MCF 10A (cell line): ENCODE data around the gene TPD52L3. TPM values are rescaled to one million over a fixed set of nuclear protein-coding genes. Genes with fewer than 3 reads are reported as not detected.
A peak's percentile ranks its signal among the peaks of the same experiment; 100 is the strongest.

ENCODE experiments used
- BruUV-seq: library from RNA; stranded (reverse); fragments of 400-500 nt; replicated peaks from 2 replicates; lab custom pipeline; 2021; lab: Mats Ljungman, UMichigan
- CTCF ChIA-PET: fragments of 300-600 bp; sonication (Branson Sonifier 250); formaldehyde crosslinking; extraction: SDS; loops from one replicate; lab custom pipeline; 2021; ENCODE audit warnings: antibody characterized with exemption, inconsistent platforms; lab: Yijun Ruan, JAX
- POLR2A ChIA-PET: fragments of 300-600, 350-650 bp; sonication (Branson Sonifier 250); formaldehyde crosslinking; extraction: SDS; loops from one replicate; lab custom pipeline; 2020; ENCODE audit warnings: antibody characterized with exemption, inconsistent platforms; lab: Yijun Ruan, JAX
- DNase-seq: peaks from one replicate; pipeline ENCODE4 v3.0.0-alpha.2; 2018; ENCODE audit not compliant: unreplicated experiment
- H3K27ac Mint-ChIP-seq: one replicate; pipeline ENCODE4 v1.8.0; 2022; ENCODE audit warnings: mild to moderate bottlenecking, low read depth, mixed read lengths; ENCODE audit not compliant: unreplicated experiment
- H3K27me3 Mint-ChIP-seq: one replicate; pipeline ENCODE4 v1.8.0; 2022; ENCODE audit warnings: mixed read lengths; ENCODE audit not compliant: insufficient read depth, unreplicated experiment
- H3K36me3 Mint-ChIP-seq: one replicate; pipeline ENCODE4 v1.8.0; 2022; ENCODE audit warnings: mild to moderate bottlenecking, moderate library complexity, mixed read lengths; ENCODE audit not compliant: insufficient read depth, unreplicated experiment
- H3K4me1 Mint-ChIP-seq: one replicate; pipeline ENCODE4 v1.8.0; 2022; ENCODE audit warnings: mixed read lengths; ENCODE audit not compliant: insufficient read depth, unreplicated experiment
- H3K4me3 Mint-ChIP-seq: one replicate; pipeline ENCODE4 v1.8.0; 2022; ENCODE audit warnings: mild to moderate bottlenecking, moderate library complexity, mixed read lengths; ENCODE audit not compliant: unreplicated experiment
- H3K9me3 Mint-ChIP-seq: one replicate; pipeline ENCODE4 v1.8.0; 2022; ENCODE audit warnings: mixed read lengths; ENCODE audit not compliant: unreplicated experiment
- CTCF ChIP-seq: fragments of 200-600 bp; IDR thresholded peaks from one replicate; pipeline ENCODE4 v1.8.0; 2022; ENCODE audit warnings: antibody characterized with exemption, mild to moderate bottlenecking; ENCODE audit not compliant: unreplicated experiment
- intact Hi-C: fragments of 100-400 bp; cut with micrococcal nuclease; formaldehyde crosslinking; loops from 2 replicates; pipeline ENCODE4 v1.14.1; 2022
- total RNA-seq: library from RNA; stranded (reverse); gene quantifications from 2 replicates; pipeline ENCODE4 v1.2.3, GENCODE V29; 2022

TPD52L3 gene
- total RNA-seq, 1 experiment from 2014 or later: not detected

- Mint-ChIP-seq H3K36me3 (no peaks in the 10 kb centered on the region), H3K4me3 (no peak overlapping the region), H3K27ac (no peak overlapping the region), H3K27me3 (peaks cover 11% of the 10 kb centered on the region), H3K4me1 (no peaks in the 10 kb centered on the region), H3K9me3 (peaks cover 24% of the 10 kb centered on the region)
- DNase-seq: no peak
- CTCF ChIA-PET: interaction anchor here (1.6 kb wide), 1 partner anchor 21 kb away, joined by 3 read pairs; no protein-coding TSS in a partner anchor
- intact Hi-C loops: no loop called here
- POLR2A ChIA-PET: no interaction called here
- no TSS peak for BruUV-seq
- TF ChIP-seq CTCF: no peak
Observed at GRCh38 chr9:6334305-6334704, 6.1 kb downstream of the TPD52L3 start.

GRCh38 chr9:6348766-6349165 is 20.6 kb downstream of the TPD52L3 start:
- CTCF ChIA-PET: interaction anchor here (0.7 to 0.9 kb wide), 2 partner anchors 219 to 220 kb away, joined by 3 to 5 read pairs; no protein-coding TSS in a partner anchor

GRCh38 chr9:6351737-6352136 is 23.6 kb downstream of the TPD52L3 start:
- TF ChIP-seq CTCF: no peak
- Mint-ChIP-seq H3K36me3 (no peaks in the 10 kb centered on the region), H3K27ac (no peak overlapping the region), H3K4me1 (peaks cover 21% of the 10 kb centered on the region), H3K4me3 (no peak overlapping the region), H3K9me3 (no peaks in the 10 kb centered on the region), H3K27me3 (no peaks in the 10 kb centered on the region)
- ChIA-PET POLR2A (interaction anchor here (1.2 to 1.7 kb wide), 2 partner anchors 53 to 62 kb away, joined by 4 to 9 read pairs; partner anchors contain the start of gene UHRF2), CTCF (interaction anchor here (1.0 to 6.4 kb wide), 3 partner anchors 46 to 217 kb away, joined by 3 to 151 read pairs (median 3); no protein-coding TSS in a partner anchor)
- intact Hi-C loops: no loop called here
- no TSS peak for BruUV-seq
- DNase-seq: no peak

More at GRCh38 chr9:6348766-6349165, 20.6 kb downstream of the TPD52L3 start:
- Mint-ChIP-seq H3K4me1 (peaks cover 7% of the 10 kb centered on the region), H3K36me3 (no peaks in the 10 kb centered on the region), H3K9me3 (no peaks in the 10 kb centered on the region), H3K4me3 (no peak overlapping the region), H3K27ac (no peak overlapping the region), H3K27me3 (no peaks in the 10 kb centered on the region)
- POLR2A ChIA-PET: interaction anchor here (0.8 kb wide), 1 partner anchor 63 kb away, joined by 3 read pairs; no protein-coding TSS in a partner anchor
- no peak for TF ChIP-seq CTCF
- no peak for DNase-seq
- BruUV-seq: no TSS peak
- intact Hi-C loops: no loop called here

- Mint-ChIP-seq H3K27me3 (no peaks in the 10 kb centered on the region), H3K4me3 (no peak overlapping the region), H3K27ac (peak overlapping the region; percentile 49), H3K4me1 (peaks cover 25% of the 10 kb centered on the region), H3K36me3 (no peaks in the 10 kb centered on the region), H3K9me3 (no peaks in the 10 kb centered on the region)
- TF ChIP-seq CTCF: peak; percentile 79
- ChIA-PET CTCF (interaction anchor here (0.7 to 6.4 kb wide), 40 partner anchors 11 to 473 kb away, joined by 3 to 151 read pairs (median 3); partner anchors contain the start of gene UHRF2), POLR2A (interaction anchor here (0.6 to 3.4 kb wide), 5 partner anchors 29 to 381 kb away, joined by 3 to 54 read pairs (median 8); partner anchors contain the start of gene UHRF2)
- peak; percentile 74 for DNase-seq
- no TSS peak for BruUV-seq
- intact Hi-C loops: loop anchor here (1.0 to 2.0 kb wide), 4 partner anchors 60 to 385 kb away; no protein-coding TSS in a partner anchor
Observed at GRCh38 chr9:6354072-6354686, 26.0 kb downstream of the TPD52L3 start.
